ENCODE results near the gene SNX3. TPM values are rescaled to one million over a fixed set of nuclear protein-coding genes. Genes with fewer than 3 reads are reported as not detected.

The SNX3 gene
- 72.8 to 118 TPM (median 114 TPM) in 5 replicates for total RNA-seq (2022; extraction: Qiagen RNA extraction; ENCODE audit: low read depth)

DNA sequence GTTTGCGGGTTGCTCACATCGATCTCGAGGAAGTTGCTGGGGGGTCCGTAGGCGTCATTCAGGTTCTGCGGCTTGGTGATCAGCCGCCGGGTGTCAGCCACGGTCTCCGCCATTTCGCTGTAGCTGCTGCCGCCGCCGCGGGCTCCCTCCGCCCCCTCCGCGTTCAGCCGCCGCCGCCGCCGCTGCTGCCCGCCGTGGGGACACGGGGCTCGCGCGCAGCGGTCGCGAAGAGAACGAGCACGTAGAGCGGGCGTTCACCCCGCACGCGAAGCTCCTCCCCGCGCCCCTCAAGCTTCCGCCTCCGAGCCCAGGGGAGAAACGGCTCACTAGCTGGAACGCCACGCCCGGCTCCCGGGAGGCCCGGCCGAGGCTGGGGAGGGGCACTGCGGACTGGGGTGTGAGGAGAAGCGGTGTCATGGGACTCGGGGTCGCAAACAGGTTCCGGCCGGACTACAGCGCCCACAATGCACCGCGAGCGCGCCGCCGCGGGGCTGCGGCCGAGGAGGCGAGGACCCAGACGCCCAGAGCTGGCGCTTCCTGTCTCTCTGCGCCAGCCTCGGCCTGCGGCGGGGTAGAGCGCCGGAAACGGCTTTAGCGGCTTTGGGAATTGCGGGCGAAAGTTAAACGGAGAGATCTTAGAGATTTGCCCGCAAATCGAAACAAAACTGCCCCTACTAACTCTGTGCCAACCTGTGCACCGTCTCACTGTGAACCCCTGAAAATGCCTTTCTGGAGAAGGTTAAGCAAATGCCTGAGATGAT, at the start of gene SNX3:
Gene SNX3, minus strand, starts transcription at position 232 of the 761 bp plus-strand sequence. Its CDS starts 119 bp downstream, at position 113.

GRCh38 chr6:108294727-108295625, 34.1 kb upstream of the SNX3 start, which contains the start of gene AFG1L:
AFG1L (plus strand) TSS chr6:108295054; CDS start chr6:108295080, 26 bp downstream.

DNA sequence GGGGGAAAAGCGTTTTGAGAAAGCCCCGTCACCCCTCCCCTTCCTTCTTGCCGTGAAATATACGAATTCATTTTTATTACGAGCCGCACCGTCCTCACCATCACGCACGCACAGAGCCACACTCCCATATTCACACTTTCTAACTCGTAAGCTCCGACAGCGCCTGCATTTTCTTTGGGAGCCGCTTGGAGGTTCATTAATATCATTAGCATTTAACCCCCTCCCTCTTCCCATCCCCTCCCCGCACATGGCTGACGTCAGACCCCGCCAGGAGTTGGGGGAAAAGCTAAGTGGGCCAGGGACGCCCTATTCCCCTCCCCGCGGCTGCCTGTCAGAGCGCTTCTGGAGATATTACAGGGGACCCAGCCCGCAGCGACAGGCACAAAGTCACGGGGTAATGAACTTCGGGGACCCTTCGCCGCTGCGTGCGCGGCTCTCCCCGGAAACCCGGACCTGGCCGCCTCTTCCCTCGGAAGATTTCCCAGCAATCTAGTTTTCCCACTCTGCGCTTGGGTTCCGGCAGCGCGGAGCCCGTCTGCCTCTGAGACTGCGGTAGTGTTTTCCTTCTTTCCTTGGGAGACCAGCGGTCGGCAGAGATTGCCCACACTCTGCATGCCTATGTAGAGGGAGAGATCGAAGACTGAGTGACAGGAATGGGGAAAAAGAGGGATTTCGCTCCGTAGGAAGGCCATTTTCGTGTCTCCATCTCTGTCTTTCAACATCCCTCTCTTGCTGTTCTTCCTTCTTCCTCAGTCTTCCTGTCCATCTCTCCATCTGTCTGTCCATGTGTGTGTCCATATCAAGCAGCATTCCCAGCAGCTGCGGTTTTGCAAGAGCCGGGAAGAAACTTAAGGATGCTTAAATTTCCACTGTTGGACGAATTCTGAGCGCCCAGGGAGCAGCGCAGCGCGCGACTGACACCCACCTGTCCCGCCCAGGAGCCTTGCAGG, 94.9 kb downstream of the SNX3 start, which contains the start of gene NR2E1:
Gene NR2E1, plus strand, starts transcription at position 309 of the 950 bp plus-strand sequence. CDS start 744 bp downstream, outside the sequence.

Other genes starting within 250 kb of the SNX3 start
- gene OSTM1, start 186.3 kb downstream of the SNX3 start, total RNA-seq (2022; extraction: Qiagen RNA extraction; ENCODE audit: low read depth), result 15.2 to 27.0 TPM (median 24.6 TPM) in 5 replicates
- not detected in 5 replicates for gene NR2E1, start 95.0 kb downstream of the SNX3 start, total RNA-seq (2022; extraction: Qiagen RNA extraction; ENCODE audit: low read depth)
- 0.89 to 1.7 TPM (median 1.4 TPM) in 5 replicates for gene AFG1L, start 34.0 kb upstream of the SNX3 start, total RNA-seq (2022; extraction: Qiagen RNA extraction; ENCODE audit: low read depth)